HG03103 (cell line): ENCODE results near the gene PRB3.

Experiments
- ATAC-seq: cut with Tn5 transposase; IDR thresholded peaks from one replicate; pipeline ENCODE4 v1.9.1; 2021; ENCODE audit warnings: low read depth; ENCODE audit not compliant: unreplicated experiment

PRB3 gene

DNA sequence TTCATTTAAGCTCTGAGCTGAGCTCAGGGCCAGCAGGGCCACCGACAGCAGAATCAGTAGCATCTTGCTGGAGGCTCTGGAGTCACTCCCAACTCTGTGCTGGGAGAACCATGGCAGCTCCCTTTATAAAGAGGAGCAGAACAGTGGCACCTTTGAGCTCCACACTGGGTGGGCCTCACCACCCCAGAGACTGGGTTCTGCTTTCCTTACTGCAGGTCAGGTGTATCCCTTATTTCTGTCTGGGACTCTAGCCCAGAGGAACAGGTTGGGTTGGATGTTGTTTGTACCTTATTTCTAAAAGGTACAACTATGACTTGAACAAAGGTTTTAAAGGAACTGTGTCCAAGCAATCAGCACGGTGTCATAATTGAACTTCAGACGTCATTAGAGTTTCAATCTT lies at the start of gene PRB3:
TSS of gene PRB3 (minus strand) at position 101 of the 400 bp plus-strand sequence. CDS start at position 63, 38 bp downstream.
- ATAC-seq = no peak

DNA sequence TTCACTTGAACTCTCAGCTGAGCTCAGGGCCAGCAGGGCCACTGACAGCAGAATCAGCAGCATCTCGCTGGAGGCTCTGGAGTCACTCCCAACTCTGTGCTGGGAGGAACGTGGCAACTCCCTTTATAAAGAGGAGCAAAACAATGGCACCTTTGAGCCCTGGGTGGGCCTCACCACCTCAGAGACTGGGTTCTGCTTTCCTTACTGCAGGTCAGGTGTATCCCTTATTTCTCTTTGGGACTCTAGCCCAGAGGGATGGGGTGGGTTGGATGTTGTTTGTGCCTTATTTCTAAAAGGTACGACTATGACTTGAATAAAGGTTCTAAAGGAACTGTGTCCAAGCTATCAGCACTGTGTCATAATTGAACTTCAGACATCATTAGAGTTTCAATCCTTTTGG lies 40.8 kb upstream of the PRB3 start, which contains the start of gene PRB4:
TSS of gene PRB4 (minus strand) at position 101 of the 400 bp plus-strand sequence. CDS start at position 63, 38 bp downstream.
- no peak for ATAC-seq

DNA sequence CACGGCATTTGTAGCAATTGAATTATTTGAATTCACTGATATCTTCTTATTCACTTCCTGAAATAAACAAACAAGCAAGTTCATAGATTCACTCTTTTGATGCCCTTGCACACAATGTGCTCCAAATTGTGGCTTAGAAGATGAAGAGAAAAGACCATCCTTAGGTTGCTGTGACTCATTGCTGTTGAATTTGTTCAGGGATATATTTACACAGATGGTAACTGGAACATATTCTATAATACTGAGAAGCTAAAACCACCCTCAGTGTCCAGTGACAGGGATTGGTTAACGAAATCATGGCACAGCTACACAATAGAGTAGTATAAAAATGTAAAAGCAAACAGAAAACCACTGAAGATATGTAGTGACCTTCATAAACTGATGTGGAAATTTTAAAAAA lies 37.6 kb upstream of the PRB3 start:
- no peak for ATAC-seq

DNA sequence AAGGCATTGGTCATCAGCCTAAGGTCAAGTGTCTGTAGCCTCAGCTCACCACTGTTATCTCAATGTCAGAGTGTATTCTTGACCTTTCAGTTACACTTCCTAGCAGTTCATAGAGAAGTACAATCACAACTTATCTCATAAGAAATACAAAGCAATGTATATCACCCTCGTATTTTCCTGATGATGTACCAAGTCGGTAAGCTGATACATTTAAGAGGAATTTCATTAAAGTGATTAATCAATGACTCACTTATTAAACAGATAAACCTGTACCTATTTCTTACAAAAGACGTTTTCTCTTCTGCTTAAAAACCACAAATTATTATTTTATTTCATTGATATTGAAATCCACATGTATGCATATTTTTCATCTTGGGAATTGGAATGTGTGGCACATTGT lies 3.9 kb upstream of the PRB3 start:
- no peak for ATAC-seq

DNA sequence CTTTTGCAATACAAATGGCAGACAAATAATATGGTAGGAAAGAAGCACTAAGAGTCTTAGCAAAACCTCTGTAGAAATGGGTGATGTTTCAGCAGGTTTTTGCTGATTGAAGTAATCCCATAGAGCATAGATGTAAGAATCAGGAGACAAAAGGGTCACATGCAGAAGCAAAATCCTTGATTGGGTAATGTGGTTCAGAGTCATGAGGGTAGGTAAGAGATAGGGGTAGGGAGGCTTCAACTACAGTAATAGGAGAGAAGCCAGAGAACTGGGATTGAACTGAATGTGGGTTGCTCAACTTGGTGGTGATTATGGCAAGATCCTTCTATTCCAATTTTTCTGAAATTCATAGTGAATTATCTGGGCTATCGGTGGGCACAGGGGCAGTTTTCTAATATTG lies 5.0 kb downstream of the PRB3 start:
- ATAC-seq = no peak

DNA sequence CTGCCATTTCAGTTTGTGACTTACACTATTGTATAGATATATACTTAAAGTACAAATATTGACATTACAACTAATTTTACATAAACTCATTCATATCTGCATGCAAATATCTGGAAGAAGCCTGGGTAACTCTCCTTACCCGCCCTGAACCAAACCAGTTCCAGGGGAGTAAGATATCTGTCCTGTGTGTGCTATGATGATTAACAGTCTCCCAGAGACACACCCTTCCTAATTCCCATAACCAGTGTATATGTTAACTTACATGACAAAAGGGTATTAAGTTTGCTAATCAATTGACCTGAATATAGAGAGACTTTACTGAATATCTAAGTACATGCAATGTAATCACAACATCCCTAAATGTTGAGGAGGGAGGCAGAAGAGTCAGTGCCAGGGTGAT lies 23.0 kb downstream of the PRB3 start:
- ATAC-seq = no peak

GRCh38 chr12:11242656-11243055 lies 26.9 kb downstream of the PRB3 start:
- no peak for ATAC-seq

DNA sequence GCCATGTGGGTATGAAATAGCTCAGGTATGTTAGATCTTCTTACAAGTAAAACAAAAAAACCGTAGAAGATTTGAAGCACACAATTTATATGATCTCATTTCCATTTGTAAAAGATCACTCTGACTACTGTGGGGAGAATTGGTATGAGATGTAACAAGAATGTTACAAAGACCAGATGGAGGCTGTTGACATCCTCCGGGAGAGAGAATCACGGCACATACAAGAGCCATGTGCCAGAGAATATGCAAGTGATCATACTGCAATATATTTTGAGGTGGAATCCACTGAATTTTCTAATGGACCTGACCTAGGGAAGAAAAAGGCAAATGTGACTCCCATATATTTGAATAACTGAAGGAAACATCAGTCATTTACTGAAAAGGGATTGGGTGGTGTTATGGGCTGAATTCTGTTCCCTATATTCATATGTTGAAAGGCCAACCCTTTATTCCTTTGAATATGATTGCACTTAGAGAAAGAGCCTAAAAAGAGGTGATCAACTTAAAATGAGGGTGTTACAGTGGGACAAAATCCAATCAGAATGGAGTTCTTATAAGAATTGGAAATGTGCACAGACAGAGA lies 29.1 kb downstream of the PRB3 start:
- no peak for ATAC-seq

DNA sequence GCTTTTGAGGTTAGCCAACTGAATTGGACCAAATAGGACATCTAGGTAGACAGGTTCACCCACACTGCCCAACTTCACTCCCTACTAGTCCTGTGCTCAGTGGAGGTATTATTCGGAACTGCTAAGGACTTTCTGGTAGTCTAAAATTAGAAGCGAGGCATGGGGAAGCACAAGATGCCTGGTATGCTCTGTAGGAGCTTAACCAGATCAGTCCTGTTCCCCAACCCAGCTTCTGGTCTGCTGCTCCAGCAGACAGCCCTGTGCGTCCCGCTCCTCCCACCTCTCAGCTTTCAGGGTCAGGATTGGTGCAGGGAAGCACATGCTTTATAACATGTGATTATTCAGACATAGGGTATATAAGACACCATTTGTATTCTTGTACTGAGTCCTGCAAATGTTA lies 31.2 kb downstream of the PRB3 start:
- ATAC-seq = no peak

DNA sequence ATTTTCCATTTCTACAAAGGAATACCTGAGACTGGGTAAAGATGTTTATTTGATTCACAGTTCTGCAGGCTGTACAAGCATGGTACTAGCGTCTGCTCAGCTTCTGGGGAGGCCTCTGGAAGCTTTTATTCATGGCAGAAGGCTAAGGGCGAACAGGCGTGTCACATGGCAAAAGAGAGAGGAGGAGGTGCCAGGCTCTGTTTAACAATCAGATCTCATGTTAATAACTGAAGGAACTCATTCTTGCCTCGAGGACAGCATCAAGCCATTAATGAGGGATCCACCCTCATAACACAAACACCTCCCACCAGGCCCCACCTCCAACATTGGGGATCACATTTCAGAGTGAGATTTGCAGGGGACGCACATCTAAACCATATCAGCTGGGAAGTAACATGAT lies 36.0 kb downstream of the PRB3 start:
- ATAC-seq = no peak

DNA sequence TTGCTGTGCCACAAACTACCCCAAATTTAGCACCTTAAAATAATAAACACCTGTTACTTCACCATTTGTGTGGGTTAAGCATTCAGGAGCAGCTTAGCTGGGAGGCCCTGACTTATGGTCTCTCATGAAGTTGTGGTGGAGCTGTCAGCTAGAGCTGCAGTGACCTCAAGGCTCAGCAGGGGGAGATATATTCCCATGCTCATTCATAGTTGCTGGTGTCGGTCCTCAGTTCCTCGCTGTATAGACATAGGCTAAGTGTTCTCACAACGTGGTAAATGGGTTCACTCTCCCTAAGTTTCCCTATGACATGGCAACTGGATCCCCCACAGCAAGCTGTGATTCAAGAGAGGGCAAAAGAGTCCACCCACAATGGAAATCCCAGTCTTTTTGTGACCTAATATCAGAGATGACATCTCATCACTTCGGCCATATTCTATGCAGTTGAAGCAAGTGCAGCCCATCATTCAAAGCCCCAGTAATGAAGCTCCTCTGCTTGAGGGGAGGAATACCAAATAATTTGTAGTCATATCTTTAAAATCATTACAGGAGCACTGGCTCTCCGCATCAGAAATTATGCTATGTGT lies 41.1 kb downstream of the PRB3 start:
- ATAC-seq = no peak

DNA sequence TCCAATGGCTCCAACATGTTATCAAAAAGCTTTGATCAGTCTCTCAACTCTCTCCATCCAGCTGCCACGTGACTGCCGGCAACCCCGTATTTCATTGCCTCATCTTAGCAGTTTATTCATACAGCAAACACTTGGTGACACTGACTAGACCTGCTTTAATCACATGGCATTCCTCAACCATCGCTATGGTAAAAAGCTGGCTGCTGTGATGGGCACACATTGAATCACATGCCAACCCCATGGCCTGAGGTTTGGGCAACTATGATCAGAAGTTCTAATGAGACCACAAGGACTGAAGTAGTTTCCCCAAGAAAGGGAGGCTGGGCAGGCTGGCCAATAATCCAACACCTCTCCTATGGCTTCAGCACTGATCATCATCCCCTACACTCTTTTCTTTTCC lies 42.1 kb downstream of the PRB3 start:
- ATAC-seq = no peak
